DOHH2 (cell line): ENCODE data around the gene RNMT.

Experiments
- H3F3A ChIP-seq: fragments of 200-600 bp; sonication (generic), shearing (Covaris generic); 2 replicates; pipeline ENCODE4 v1.6.0; 2016; ENCODE audit warnings: antibody characterized with exemption, mild to moderate bottlenecking; ENCODE audit not compliant: control insufficient read depth, insufficient read depth
- H3K27ac ChIP-seq: fragments of 200-600 bp; sonication (generic); 2 replicates; pipeline ENCODE4 v1.5.1; 2014; ENCODE audit warnings: low read depth, mild to moderate bottlenecking, low read length, moderate library complexity
- H3K27me3 ChIP-seq: fragments of 200-600 bp; sonication (generic); 2 replicates; pipeline ENCODE4 v1.6.1; 2014; ENCODE audit warnings: mild to moderate bottlenecking, low read length, mixed read lengths; ENCODE audit not compliant: control insufficient read depth
- H3K36me3 ChIP-seq: fragments of 200-600 bp; sonication (generic); 2 replicates; pipeline ENCODE4 v1.6.1; 2014; ENCODE audit warnings: mild to moderate bottlenecking, low read length, moderate library complexity, mixed read lengths; ENCODE audit not compliant: control insufficient read depth
- H3K4me1 ChIP-seq: fragments of 200-600 bp; sonication (generic); 2 replicates; pipeline ENCODE4 v1.6.1; 2014; ENCODE audit warnings: mild to moderate bottlenecking, low read length, mixed read lengths; ENCODE audit not compliant: control insufficient read depth
- H3K4me2 ChIP-seq: fragments of 200-600 bp; sonication (generic); 2 replicates; pipeline ENCODE4 v1.6.0; 2014; ENCODE audit warnings: mild to moderate bottlenecking, low read length, moderate library complexity
- H3K4me3 ChIP-seq: fragments of 200-600 bp; sonication (generic); 2 replicates; pipeline ENCODE4 v1.5.1; 2014; ENCODE audit warnings: mild to moderate bottlenecking, low read length, mixed read lengths
- H3K79me2 ChIP-seq: fragments of 200-600 bp; sonication (generic); 2 replicates; pipeline ENCODE4 v1.6.1; 2014; ENCODE audit warnings: mild to moderate bottlenecking, low read length, mixed read lengths; ENCODE audit not compliant: control insufficient read depth
- H3K9me2 ChIP-seq: fragments of 200-600 bp; sonication (generic); replicated peaks from 2 replicates; pipeline ENCODE4 v1.6.1; 2014; ENCODE audit warnings: mild to moderate bottlenecking, low read length, mixed read lengths; ENCODE audit not compliant: control insufficient read depth
- H3K9me3 ChIP-seq: fragments of 200-600 bp; sonication (generic); 2 replicates; pipeline ENCODE4 v1.6.1; 2014; ENCODE audit warnings: antibody characterized with exemption, low read length, mixed read lengths; ENCODE audit not compliant: control insufficient read depth, insufficient read depth
- H4K20me1 ChIP-seq: fragments of 200-600 bp; sonication (generic); 2 replicates; pipeline ENCODE4 v1.6.0; 2014; ENCODE audit warnings: low read depth, mild to moderate bottlenecking, antibody characterized with exemption, low read length, moderate library complexity; ENCODE audit not compliant: control insufficient read depth, insufficient read depth
- CTCF ChIP-seq: fragments of 200-600 bp; sonication (generic); IDR thresholded peaks from one replicate; pipeline ENCODE4 v1.5.1; 2014; ENCODE audit warnings: antibody characterized with exemption, mild to moderate bottlenecking, low read depth, low read length; ENCODE audit not compliant: poor library complexity, severe bottlenecking
- EZH2phosphoT487 ChIP-seq: fragments of 200-600 bp; sonication (generic); IDR thresholded peaks from 2 replicates; pipeline ENCODE4 v1.6.1; 2017; ENCODE audit warnings: borderline replicate concordance, mild to moderate bottlenecking, antibody characterized with exemption, low read length, moderate library complexity, mixed read lengths

Gene RNMT

GRCh38 chr18:13808294-13809042, 82.0 kb downstream of the RNMT start:
- Histone ChIP-seq H3K9me2 (no peaks in the 10 kb centered on the region), H3K9me3 (no peaks in the 10 kb centered on the region), H3K36me3 (no peaks in the 10 kb centered on the region), H3K4me3 (no peak overlapping the region), H3K27ac (no peak overlapping the region), H3K4me1 (0 out of 2 replicates have a peak, but pooled peaks cover 3% of the 10 kb centered on the region), H3K27me3 (peaks cover 16% of the 10 kb centered on the region), H4K20me1 (no peaks in the 10 kb centered on the region), H3K79me2 (no peaks in the 10 kb centered on the region), H3F3A (no peaks in the 10 kb centered on the region), H3K4me2 (no peak overlapping the region)
- TF ChIP-seq EZH2phosphoT487, result no peak
- TF ChIP-seq CTCF, result no peak

- Histone ChIP-seq H3F3A (no peaks in the 10 kb centered on the region), H3K4me1 (0 out of 2 replicates have a peak, but pooled peaks cover 3% of the 10 kb centered on the region), H4K20me1 (no peaks in the 10 kb centered on the region), H3K4me3 (no peak overlapping the region), H3K27me3 (peaks cover 16% of the 10 kb centered on the region), H3K9me3 (no peaks in the 10 kb centered on the region), H3K9me2 (no peaks in the 10 kb centered on the region), H3K4me2 (no peak overlapping the region), H3K36me3 (no peaks in the 10 kb centered on the region), H3K27ac (no peak overlapping the region), H3K79me2 (no peaks in the 10 kb centered on the region)
- no peak for TF ChIP-seq EZH2phosphoT487
- TF ChIP-seq CTCF, result no peak
These were observed 82.6 kb downstream of the RNMT start for GRCh38 chr18:13809043-13809430.

GRCh38 chr18:13809531-13810255, 83.2 kb downstream of the RNMT start:
- TF ChIP-seq CTCF (no peak), EZH2phosphoT487 (no peak)
- no peaks in the 10 kb centered on the region for H3K9me2 ChIP-seq
- no peak overlapping the region for H3K27ac ChIP-seq
- no peak overlapping the region for H3K4me2 ChIP-seq
- no peaks in the 10 kb centered on the region for H3K36me3 ChIP-seq
- no peaks in the 10 kb centered on the region for H3K79me2 ChIP-seq
- H3K4me1 ChIP-seq, result no peaks in the 10 kb centered on the region
- no peaks in the 10 kb centered on the region for H4K20me1 ChIP-seq
- no peaks in the 10 kb centered on the region for H3F3A ChIP-seq
- H3K4me3 ChIP-seq, result no peak overlapping the region
- no peaks in the 10 kb centered on the region for H3K9me3 ChIP-seq
- peaks cover 16% of the 10 kb centered on the region for H3K27me3 ChIP-seq
